Cardiac fibroblast (primary cell): ENCODE data around the gene DOCK4.

ENCODE experiments used
- DNase-seq, 2 donors: peaks; one replicate each; pipeline versions ENCODE4 v3.0.0 to v3.0.0-alpha.2; 2010; ENCODE audit warnings: low read depth in 2 of 2
- H3K4me3 ChIP-seq, 2 donors: replicated peaks in 1 of 2; 1 replicate in 1 of 2; 2 replicates in 1 of 2; pipeline ENCODE4 v1.5.1; 2011; ENCODE audit warnings: low read depth in 2 of 2, low read length in 2 of 2, mild to moderate bottlenecking in 2 of 2, moderate library complexity in 1 of 2
- TF ChIP-seq, protein P1 (sequence below): IDR thresholded peaks from one replicate; pipeline ENCODE4 v1.5.1; 2011; ENCODE audit warnings: low read depth, mild to moderate bottlenecking, low read length, inconsistent platforms

Gene DOCK4

DNA sequence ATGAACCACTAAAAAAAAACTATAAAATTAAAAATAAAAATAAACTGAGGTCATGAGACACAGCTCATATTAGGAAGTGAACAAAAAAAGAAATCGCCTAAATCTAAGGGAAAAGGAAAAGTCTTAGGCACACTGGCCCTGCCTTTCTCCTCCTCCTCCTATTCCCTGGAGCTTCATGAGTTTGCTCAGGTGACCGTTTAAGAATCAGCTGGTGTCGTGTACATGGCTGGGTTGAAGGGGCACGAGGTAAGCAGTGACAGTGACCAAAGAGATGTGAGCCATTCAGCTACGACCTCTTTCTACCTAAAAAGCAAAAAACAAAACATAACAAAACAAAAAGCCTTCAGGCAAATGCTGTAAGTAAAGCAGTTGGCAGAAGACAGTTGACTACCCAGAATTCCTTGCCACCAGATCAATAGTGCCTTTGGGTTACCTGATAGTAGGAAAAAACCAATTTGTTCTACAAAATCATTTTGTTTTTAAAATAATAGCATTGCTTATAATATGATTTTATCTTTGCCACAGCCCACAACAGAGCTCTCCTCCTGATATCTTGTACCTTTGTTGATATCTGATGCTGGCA lies 135.4 kb downstream of the DOCK4 start:
- TF ChIP-seq, protein P1, sequence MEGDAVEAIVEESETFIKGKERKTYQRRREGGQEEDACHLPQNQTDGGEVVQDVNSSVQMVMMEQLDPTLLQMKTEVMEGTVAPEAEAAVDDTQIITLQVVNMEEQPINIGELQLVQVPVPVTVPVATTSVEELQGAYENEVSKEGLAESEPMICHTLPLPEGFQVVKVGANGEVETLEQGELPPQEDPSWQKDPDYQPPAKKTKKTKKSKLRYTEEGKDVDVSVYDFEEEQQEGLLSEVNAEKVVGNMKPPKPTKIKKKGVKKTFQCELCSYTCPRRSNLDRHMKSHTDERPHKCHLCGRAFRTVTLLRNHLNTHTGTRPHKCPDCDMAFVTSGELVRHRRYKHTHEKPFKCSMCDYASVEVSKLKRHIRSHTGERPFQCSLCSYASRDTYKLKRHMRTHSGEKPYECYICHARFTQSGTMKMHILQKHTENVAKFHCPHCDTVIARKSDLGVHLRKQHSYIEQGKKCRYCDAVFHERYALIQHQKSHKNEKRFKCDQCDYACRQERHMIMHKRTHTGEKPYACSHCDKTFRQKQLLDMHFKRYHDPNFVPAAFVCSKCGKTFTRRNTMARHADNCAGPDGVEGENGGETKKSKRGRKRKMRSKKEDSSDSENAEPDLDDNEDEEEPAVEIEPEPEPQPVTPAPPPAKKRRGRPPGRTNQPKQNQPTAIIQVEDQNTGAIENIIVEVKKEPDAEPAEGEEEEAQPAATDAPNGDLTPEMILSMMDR: no peak
- no peak overlapping the region for H3K4me3 ChIP-seq
- DNase-seq: no peak

DNA sequence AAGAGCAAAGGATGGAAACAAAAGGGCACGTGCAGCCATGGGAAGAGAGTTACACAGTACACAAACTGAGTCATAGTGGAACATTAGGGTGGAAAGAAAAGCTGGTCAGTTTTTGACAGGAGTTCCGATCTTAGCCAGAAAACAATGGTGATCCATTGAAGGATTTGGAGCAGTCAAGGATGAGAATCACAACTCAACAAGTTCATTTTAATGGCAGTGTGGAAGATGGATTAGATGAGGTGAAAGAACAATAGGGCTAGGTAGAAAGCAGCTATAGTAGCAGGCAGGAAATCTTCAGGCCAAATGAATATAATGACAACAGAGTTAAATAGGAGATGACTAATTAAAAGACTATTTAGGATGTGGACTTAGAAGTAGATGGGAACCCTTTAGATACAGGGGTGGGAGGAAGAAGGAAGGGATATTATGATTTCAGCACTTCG lies 136.3 kb downstream of the DOCK4 start:
- peak; percentile 25 to 62 for DNase-seq
- H3K4me3 ChIP-seq: no peak overlapping the region
- TF ChIP-seq, protein P1: no peak

DNA sequence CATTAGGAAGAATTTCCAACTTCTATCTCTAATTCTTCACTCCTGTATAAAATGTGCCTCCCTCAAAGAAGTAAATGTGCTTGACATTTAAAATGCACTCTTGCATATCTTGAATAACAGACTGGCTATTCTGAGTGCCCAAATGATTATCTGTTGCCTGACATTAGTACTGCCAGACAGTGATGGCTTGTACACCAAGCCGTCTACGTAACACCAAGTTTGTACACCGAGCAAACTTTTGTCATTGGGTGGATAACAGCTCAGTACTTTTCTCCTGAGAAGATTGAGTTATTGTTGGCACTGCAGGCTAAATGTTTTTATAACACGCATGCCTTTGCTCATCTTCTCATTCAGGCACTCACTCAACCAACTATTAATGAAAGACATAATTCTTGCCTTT lies 137.2 kb downstream of the DOCK4 start:
- DNase-seq: no peak
- TF ChIP-seq, protein P1: no peak
- H3K4me3 ChIP-seq: no peak overlapping the region

DNA sequence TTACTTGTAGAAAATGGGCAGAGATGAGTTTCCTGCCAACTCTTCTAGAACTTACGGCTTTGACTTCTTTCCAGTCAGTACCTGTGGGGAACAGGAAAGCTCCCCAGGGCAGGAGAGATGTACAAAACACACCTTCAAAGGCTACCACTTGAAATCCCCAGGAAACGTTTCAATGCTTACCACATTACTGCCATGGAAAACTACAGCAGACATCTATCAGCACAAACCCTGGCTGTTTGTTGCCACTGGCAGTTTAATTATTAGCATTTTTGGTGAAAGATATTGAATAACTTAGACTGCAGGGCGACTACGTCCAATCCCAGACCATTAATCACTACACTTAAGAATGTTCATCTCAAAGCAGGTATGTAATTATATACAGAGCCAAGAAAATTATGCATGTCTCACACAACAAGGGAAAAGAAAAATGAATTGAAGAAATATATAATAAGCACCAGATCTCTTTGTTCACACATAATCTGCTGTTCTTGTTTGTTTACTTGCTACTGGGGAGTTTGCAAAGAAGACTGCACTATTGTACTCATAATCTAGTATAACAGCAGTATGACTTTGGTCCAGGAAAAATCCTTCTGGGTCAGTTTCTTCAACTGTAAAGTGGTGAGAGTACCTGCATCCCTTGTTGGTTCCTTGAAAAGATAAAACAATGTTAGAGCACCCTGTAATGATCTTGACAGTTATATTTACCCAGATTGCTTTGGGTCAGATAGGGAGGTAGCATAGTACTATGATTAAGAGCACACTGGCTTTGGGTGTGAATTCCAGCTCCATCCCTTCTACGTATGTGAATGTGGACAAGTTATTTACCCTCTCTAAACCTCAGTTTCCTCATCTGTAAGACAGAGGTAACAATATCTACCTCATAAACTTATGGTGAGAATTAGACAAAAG lies 138.3 kb downstream of the DOCK4 start:
- H3K4me3 ChIP-seq: no peak overlapping the region
- TF ChIP-seq, protein P1: no peak
- no peak for DNase-seq

DNA sequence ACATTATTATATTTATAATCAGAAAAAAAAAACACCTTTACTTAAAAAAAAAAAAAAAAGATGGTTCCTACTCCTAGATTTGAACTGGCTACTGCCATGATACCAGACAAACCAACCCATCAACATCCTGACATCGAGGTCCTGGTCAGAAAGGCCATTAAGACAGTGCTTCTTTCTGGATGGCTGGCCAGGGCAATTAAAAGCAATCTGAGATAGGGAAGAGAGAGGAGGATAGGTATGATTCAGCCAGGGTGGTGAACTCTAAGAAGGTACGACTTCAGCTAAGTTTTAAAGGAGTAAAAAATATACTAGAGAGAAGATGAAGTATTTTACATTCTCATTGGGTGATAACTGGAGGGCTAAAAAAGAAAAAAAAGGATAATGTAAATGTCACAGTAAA lies 139.0 kb downstream of the DOCK4 start:
- DNase-seq: no peak
- TF ChIP-seq, protein P1: no peak
- H3K4me3 ChIP-seq: no peak overlapping the region

DNA sequence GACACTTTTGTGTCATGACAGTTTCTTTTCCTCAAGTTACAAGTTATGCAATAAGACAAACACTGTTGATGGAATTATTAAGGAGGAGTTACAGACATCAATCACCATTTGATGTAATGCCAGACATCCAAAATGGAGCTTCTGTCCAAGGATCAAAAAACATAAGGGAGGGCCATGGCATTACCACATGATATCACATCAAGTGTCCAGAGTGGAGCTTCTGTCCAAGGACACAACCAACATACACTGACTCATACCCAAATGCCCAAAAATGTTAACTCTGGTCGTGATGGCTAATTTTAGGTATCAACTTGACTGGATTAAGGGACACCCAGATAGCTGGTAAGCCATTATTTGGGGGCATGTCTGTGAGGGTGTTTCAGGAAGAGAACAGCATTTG lies 140.4 kb downstream of the DOCK4 start:
- no peak for DNase-seq
- H3K4me3 ChIP-seq: no peak overlapping the region
- TF ChIP-seq, protein P1: no peak
